ENCODE measurements around the gene NAT14. TPM values are rescaled to one million over a fixed set of nuclear protein-coding genes. Genes with fewer than 3 reads are reported as not detected.

NAT14 gene
- polyA plus RNA-seq, 1 of the 3 experiments (the other 2 are of a cell fraction): 89.9 TPM

DNA sequence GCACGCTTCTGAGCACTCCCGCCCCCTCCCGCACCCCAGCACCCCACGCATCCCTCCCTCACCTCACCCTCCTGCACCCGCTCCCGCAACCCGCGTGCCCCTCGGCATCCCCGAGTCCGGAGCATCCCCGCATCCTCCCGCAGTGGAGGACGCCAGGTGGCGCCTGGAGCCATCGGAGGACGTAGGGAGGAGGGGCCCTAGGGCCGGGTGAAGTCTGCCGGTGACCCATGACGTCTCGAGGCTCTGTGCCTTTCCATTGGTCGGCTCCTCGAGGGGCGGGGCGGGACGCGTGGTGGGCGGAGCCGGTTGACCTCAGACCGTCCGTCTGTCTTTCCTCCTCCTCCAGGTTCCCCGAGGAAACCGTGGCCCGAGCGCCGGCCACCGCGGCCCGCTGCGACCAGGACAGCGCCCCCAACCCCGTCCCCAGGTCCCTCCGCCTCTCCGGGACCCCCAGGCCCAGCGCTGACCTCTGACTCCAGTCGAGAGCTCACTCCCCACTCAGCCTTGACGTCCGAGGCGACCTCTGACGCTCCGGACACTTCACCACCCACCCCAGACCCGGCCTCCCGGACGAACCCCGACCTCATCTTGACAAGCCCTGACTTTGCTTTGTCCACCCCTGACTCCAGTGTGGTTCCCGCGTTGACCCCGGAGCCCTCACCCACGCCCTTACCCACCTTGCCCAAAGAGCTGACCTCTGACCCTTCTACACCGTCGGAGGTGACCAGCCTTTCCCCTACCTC is 32.1 kb downstream of the NAT14 start (continued):
- TF ChIP-seq TEAD4 (IDR thresholded peaks at IDR 0.05; ENCODE audit: borderline replicate concordance, insufficient read depth) (no peak), SIN3A (IDR thresholded peaks at IDR 0.05; ENCODE audit: borderline replicate concordance, low read depth, low read length) (no peak), NFIC (IDR thresholded peaks at IDR 0.05; ENCODE audit: borderline replicate concordance) (no peak), ELF1 (IDR thresholded peaks at IDR 0.05) (no peak), NRF1 (IDR thresholded peaks at IDR 0.05; ENCODE audit: low read depth, low read length) (no peak), TCF12 (IDR thresholded peaks at IDR 0.05) (no peak)
- TF ChIP-seq, protein P1, sequence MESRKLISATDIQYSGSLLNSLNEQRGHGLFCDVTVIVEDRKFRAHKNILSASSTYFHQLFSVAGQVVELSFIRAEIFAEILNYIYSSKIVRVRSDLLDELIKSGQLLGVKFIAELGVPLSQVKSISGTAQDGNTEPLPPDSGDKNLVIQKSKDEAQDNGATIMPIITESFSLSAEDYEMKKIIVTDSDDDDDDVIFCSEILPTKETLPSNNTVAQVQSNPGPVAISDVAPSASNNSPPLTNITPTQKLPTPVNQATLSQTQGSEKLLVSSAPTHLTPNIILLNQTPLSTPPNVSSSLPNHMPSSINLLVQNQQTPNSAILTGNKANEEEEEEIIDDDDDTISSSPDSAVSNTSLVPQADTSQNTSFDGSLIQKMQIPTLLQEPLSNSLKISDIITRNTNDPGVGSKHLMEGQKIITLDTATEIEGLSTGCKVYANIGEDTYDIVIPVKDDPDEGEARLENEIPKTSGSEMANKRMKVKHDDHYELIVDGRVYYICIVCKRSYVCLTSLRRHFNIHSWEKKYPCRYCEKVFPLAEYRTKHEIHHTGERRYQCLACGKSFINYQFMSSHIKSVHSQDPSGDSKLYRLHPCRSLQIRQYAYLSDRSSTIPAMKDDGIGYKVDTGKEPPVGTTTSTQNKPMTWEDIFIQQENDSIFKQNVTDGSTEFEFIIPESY (IDR thresholded peaks at IDR 0.05; ENCODE audit: borderline replicate concordance, low read depth): no peak
- TF ChIP-seq, protein P2, sequence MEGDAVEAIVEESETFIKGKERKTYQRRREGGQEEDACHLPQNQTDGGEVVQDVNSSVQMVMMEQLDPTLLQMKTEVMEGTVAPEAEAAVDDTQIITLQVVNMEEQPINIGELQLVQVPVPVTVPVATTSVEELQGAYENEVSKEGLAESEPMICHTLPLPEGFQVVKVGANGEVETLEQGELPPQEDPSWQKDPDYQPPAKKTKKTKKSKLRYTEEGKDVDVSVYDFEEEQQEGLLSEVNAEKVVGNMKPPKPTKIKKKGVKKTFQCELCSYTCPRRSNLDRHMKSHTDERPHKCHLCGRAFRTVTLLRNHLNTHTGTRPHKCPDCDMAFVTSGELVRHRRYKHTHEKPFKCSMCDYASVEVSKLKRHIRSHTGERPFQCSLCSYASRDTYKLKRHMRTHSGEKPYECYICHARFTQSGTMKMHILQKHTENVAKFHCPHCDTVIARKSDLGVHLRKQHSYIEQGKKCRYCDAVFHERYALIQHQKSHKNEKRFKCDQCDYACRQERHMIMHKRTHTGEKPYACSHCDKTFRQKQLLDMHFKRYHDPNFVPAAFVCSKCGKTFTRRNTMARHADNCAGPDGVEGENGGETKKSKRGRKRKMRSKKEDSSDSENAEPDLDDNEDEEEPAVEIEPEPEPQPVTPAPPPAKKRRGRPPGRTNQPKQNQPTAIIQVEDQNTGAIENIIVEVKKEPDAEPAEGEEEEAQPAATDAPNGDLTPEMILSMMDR (IDR thresholded peaks at IDR 0.05): peak; percentile 83

DNA sequence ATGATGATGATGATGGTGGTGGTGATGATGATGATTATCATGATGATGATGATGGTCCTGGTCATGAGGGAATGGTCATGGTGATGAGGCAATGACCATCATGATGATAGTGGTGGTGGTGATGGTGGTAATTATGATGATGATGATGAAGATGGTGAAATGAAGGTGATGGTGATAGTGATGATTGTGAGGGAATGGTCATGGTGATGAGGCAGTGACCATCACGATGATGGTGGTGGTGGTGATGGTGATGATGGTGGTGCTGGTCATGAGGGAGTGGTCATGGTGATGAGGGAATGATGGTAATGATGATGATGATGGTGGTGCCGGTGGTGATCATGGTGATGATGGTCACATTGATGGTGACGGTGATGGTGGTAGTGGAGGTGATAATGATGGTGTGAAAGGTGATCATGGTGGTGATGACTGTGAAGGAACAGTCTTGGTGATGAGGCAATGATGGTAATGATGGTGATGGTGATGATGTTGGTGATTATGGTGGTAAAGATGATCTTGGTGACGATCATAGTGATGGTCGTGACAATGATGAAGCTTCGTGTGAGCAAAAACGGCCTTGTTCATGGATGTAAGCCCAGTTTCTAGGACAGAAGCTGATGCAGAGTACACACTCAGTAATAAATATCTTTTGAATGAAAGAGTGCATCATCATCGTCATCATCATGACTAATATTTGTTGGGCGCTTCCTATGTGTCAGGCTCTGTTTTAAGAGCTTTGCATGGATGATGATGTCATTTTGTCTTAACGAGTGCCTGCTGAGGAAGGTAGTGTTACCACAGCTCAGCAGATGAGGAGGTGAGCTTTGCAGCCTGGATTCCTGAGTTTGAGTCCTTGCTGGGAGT is 34.7 kb downstream of the NAT14 start:
- H3K27ac ChIP-seq (ENCODE audit: low read depth in 2 of 2, low read length in 1 of 2): peak overlapping the region in 1 of 2 experiments; percentile 37; a peak in 1 of 4 replicates
- no peak overlapping the region for H3K4me2 ChIP-seq
- no peaks in the 10 kb centered on the region for H3K27me3 ChIP-seq (ENCODE audit: insufficient read depth)
- H3K9ac ChIP-seq: no peak overlapping the region
- H3K36me3 ChIP-seq (replicated peaks in 1 of 2; ENCODE audit: control insufficient read depth in 1 of 2, insufficient read depth in 2 of 2, low read length in 1 of 2): no peaks in the 10 kb centered on the region
- no peaks in the 10 kb centered on the region for H3K9me2 ChIP-seq
- H3K79me2 ChIP-seq (ENCODE audit: insufficient read depth): no peaks in the 10 kb centered on the region
- no peaks in the 10 kb centered on the region for H4K20me1 ChIP-seq (ENCODE audit: insufficient read depth)
- no peaks in the 10 kb centered on the region for H3K9me3 ChIP-seq
- WGBS (ENCODE audit: low lambda C conversion rate): 63% methylated on average over 10 of the region's 10 CpGs
- TF ChIP-seq PBX3 (IDR thresholded peaks at IDR 0.05): no peak
- TF ChIP-seq GABPA (IDR thresholded peaks at IDR 0.05; ENCODE audit: low read depth): no peak
- TF ChIP-seq RAD21 (IDR thresholded peaks at IDR 0.05; ENCODE audit: low read length): no peak
- ChIA-PET CTCF (interaction anchor here (0.8 to 1.3 kb wide), 5 partner anchors 15 to 359 kb away, joined by 3 to 5 read pairs (median 3); no protein-coding TSS in a partner anchor), POLR2A (no interaction called here)
- H3K4me1 ChIP-seq (ENCODE audit: control insufficient read depth in 1 of 2, insufficient read depth in 2 of 2, low read depth in 1 of 2, low read length in 1 of 2): peaks cover 0 to 13% of the 10 kb centered on the region in 2 experiments; a peak in 1 of 4 replicates
- DNase-seq: no peak
- H2AFZ ChIP-seq (ENCODE audit: low read depth): no peak overlapping the region
- peaks cover 4% of the 10 kb centered on the region for H3F3A ChIP-seq (replicated peaks; ENCODE audit: insufficient read depth)
- H3K4me3 ChIP-seq (ENCODE audit: low read depth in 2 of 2, low read length in 1 of 2): no peak overlapping the region

Measured in SK-N-SH (cell line).